HG02970 (cell line): ENCODE data around the gene FOXN3.

ENCODE experiments used
- ATAC-seq: cut with Tn5 transposase; IDR thresholded peaks from one replicate; pipeline ENCODE4 v1.9.1; 2021; ENCODE audit warnings: mild to moderate bottlenecking, moderate library complexity, moderate number of reproducible peaks; ENCODE audit not compliant: unreplicated experiment, low FRiP score

The FOXN3 gene

GRCh38 chr14:89386212-89386886 lies 30.7 kb downstream of the FOXN3 start:
- ATAC-seq: no peak

GRCh38 chr14:89384636-89385035 lies 32.4 kb downstream of the FOXN3 start:
- no peak for ATAC-seq

- ATAC-seq: peak; percentile 89
Measured at GRCh38 chr14:89384023-89384422, 33.0 kb downstream of the FOXN3 start.

GRCh38 chr14:89382901-89383845 lies 33.9 kb downstream of the FOXN3 start:
- no peak for ATAC-seq

- ATAC-seq: no peak
Measured at GRCh38 chr14:89382487-89382886, 34.5 kb downstream of the FOXN3 start.

- no peak for ATAC-seq
Measured at GRCh38 chr14:89379891-89380820, 36.9 kb downstream of the FOXN3 start.

- ATAC-seq: no peak
Measured at GRCh38 chr14:89379006-89379405, 38.0 kb downstream of the FOXN3 start.

GRCh38 chr14:89378119-89378518 lies 38.9 kb downstream of the FOXN3 start:
- ATAC-seq: no peak

- ATAC-seq: no peak
Measured at GRCh38 chr14:89377544-89377943, 39.5 kb downstream of the FOXN3 start.

GRCh38 chr14:89374908-89375307 lies 42.1 kb downstream of the FOXN3 start:
- ATAC-seq: no peak

GRCh38 chr14:89373185-89373584 lies 43.8 kb downstream of the FOXN3 start:
- no peak for ATAC-seq

- no peak for ATAC-seq
Measured at GRCh38 chr14:89372512-89372883, 44.5 kb downstream of the FOXN3 start.

- no peak for ATAC-seq
Measured at GRCh38 chr14:89371585-89372511, 45.2 kb downstream of the FOXN3 start.

GRCh38 chr14:89370781-89371180 lies 46.3 kb downstream of the FOXN3 start:
- ATAC-seq: no peak

- no peak for ATAC-seq
Measured at GRCh38 chr14:89370381-89370780, 46.7 kb downstream of the FOXN3 start.

GRCh38 chr14:89369656-89370055 lies 47.4 kb downstream of the FOXN3 start:
- ATAC-seq: no peak

GRCh38 chr14:89368490-89369477 lies 48.2 kb downstream of the FOXN3 start:
- ATAC-seq: no peak

- no peak for ATAC-seq
Measured at GRCh38 chr14:89367779-89368120, 49.3 kb downstream of the FOXN3 start.
